NCI-H187 (cell line): ENCODE results near the gene LILRA5.
"Not testable (repeated sequence)": the region's sequence is repeated elsewhere in the genome, so short reads cannot be mapped to it uniquely, and the experiment has no call there.

ENCODE experiments used
- DNase-seq, 2 experiments: peaks; one replicate each; lab custom pipeline; 2025; lab: John Stamatoyannopoulos, UW

The LILRA5 gene

DNA sequence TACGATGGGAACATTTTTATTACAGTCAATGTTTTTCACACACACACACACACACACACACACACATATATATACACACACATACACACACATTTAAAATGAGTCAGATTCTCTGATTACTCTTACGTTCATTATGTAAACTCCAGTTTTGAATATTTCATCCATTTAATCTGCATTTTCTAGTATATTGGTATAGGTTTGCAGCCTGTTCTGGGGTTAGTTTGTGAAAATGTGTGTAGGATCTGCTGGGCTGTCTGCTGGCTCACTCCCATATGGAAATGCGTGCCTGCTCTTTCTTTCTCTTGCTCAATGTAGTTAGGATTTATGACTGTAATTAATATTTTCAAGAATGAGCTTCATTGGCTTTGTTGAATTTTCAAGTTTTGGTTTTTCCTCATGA is 39.1 kb downstream of the LILRA5 start:
- no peak for DNase-seq

DNA sequence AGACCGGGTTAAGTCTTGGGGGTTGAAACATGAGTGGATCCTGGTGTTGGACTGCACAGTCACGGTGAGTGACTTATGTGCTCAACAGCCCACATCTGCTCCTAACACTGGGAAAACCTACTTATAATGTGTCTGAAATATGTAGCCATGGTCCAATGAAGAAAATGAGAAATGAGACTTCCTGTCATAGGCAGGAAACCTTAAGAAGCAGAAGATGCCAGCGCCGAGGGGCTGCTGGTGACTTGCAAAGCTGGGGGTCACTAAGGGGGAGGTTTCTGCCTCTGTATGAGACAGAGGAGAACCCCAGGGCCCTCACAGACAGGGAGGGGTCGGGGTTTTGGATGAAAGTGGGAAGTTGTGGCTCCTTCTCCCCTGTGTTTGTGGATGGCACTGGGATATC is 40.8 kb downstream of the LILRA5 start:
- not testable (repeated sequence) for DNase-seq

DNA sequence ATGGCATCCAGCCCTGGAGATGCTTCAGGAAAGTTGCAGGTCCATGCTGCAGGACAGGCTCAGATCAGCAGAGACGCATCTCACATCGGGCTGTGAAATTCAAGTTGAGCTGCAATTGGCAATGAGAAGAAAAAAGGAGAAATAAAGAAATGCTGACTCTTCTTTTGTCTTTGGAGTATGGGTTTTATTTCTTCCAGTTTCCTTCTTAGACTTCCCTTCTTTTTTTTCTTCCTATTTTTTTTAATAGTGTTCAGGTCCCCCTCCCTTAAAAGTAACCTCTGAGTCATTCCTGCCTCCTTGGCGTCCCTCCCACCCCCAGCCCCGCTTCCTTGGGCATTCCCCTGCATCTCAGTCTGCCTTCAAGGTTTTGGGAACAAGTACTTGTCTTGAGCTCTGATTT is 41.4 kb downstream of the LILRA5 start:
- DNase-seq: not testable (repeated sequence)

DNA sequence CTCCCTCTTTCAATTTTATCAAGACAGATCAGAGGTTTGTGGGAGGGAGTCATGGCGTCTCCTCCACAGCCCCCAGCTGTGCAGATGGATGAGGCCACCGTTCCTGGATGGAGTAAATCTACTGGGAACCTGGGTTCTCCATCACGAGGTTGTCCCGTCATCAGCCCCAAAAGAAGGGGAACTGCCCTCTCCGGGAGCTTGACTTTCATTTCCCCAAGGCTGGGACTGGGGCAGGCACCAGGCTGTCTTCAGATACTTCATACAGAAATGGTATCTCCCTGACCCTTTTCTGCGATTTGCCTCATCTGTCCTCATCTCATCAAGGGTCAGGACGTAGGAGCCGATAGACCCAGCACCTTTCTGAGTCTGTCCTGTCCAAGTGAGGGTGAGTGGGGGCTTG is 41.9 kb downstream of the LILRA5 start:
- DNase-seq: no peak

DNA sequence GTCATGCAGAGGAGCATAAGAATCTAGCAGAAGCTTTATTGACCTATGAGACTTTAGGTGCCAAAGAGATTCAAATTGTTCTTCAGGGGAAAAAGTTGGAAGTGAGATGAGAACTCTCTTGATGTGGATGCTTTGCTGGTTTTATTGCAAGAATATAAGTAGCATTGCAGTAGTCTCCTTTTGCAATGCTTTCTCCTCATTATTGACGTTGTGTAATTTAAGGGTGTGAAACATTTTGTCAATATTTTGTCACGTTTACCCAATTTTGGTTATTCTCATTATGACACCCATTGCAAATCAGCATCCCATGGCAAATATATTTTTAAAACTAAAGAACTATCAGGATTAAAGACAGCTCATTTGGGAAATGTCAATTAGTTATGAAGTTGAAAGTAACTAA is 44.0 kb downstream of the LILRA5 start:
- no peak for DNase-seq

DNA sequence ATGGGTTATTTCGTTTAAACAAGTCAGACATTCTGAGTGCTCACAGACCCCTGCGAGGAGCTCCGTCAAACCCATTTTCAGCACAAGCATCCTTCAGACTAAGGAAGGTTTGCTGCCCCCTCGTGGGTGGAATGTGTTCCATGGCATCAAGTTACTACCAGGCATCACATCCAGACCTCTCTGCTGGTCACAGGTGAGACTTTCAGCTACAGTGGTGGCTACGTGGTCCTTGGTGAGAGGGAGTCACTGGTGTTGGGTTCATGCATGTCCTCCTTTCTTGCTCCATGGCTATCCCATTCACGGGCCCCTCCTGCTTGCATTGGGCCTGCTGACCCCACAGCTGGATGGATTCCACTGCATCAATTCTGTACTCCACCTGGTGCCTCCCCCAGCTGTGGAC is 46.8 kb downstream of the LILRA5 start:
- DNase-seq: peak; percentile 40 to 43

DNA sequence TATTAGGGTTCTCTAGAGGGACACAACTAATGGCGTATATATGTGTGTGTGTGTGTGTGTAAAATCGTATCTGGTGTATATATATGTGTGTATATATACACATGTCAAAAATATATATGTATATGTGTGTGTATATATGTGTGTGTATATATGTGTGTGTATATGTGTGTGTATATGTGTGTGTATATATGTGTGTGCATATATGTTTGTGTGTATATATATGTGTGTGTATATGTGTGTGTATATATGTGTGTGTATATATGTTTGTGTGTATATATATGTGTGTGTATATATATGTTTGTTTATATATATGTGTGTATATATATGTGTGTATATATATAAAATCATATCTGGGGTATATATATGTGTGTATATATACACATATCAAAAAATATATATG is 50.5 kb downstream of the LILRA5 start:
- no peak for DNase-seq

DNA sequence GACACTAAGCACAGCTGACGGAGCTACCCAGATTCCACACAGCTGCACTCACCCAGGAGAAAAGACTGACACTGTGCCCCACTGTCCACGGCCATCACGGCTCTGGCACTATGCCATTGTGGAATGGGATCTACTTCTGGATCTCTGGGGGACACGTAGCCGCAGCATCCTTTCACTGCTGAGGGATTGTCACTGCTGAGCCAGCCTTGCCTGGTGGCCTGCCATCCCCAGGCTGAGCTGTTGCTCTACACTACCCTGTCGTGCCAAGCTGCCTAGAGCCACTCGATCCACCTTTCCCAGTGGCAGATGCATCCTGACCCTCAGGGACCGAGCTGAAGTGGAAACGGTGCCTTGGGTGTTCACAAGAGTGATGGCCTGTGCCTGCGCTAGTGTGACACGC is 50.9 kb downstream of the LILRA5 start:
- no peak for DNase-seq

DNA sequence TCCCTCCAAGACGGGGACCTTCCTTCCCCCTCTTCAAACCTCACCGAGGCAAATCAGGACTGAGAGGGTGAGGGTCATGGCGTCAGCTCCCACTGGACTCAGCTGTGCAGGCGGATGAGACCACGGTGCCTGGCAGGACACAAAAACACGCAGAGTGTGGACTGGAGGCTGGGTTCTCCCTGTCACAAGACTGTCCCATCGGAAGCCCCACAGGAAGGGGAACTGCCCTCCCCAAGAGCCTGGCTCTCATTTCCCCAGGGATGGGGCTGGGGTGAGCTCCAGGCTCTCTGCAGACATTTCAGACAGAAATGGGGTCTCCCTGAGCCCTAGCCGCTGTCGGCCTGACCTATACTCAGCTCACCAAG is 55.9 kb downstream of the LILRA5 start, which contains the start of gene LILRB5:
Gene LILRB5 (minus strand): TSS at position 158 of the 365 bp plus-strand sequence. CDS start 80 bp downstream, at position 78.
- DNase-seq: no peak
